ENCODE results near the gene LRRC1. TPM values are rescaled to one million over a fixed set of nuclear protein-coding genes. Genes with fewer than 3 reads are reported as not detected.

Gene LRRC1
- total RNA-seq (2021; fragmentation: NEBNext Ultra II Directional; extraction: Animal tissue kit (Norgen Biotek cat#: 25700)) (15.9 and 16.2 TPM in 2 replicates), polyA plus RNA-seq (2011; rRNA removed) (6.7 and 7.1 TPM in 2 replicates), polyA minus RNA-seq (2011; rRNA and poly(A)+ RNA removed) (9.9 and 10.3 TPM in 2 replicates)
- 9.2 TPM for polyA plus RNA-seq (2011; cell fraction: cytosol; rRNA removed)
- polyA plus RNA-seq (2011; cell fraction: nucleus; rRNA removed): 11.4 TPM
- 8.2 to 9.5 TPM (median 8.7 TPM) in 4 replicates for polyA plus RNA-seq (2012, experiment 1 of 2)
- 3.0 TPM for polyA plus RNA-seq (2012, experiment 2 of 2)
- polyA plus RNA-seq (2013, experiment 1 of 2): 10.0 TPM
- polyA plus RNA-seq (2013, experiment 2 of 2): 10.5 TPM
- 6.2 TPM for polyA minus RNA-seq (2011; cell fraction: cytosol; rRNA and poly(A)+ RNA removed)
- polyA minus RNA-seq (2011; cell fraction: nucleus; rRNA and poly(A)+ RNA removed): 14.3 TPM
- long read RNA-seq, experiment 1, partial matches to known transcripts: 2 of 10 reads
- long read RNA-seq, experiment 1, other reads (novel, unspliced or antisense): 4 of 10 reads
- long read RNA-seq, experiment 2, partial matches to known transcripts: 2 of 2 reads
- long read RNA-seq, experiment 2, other reads (novel, unspliced or antisense): 0 of 2 reads

DNA sequence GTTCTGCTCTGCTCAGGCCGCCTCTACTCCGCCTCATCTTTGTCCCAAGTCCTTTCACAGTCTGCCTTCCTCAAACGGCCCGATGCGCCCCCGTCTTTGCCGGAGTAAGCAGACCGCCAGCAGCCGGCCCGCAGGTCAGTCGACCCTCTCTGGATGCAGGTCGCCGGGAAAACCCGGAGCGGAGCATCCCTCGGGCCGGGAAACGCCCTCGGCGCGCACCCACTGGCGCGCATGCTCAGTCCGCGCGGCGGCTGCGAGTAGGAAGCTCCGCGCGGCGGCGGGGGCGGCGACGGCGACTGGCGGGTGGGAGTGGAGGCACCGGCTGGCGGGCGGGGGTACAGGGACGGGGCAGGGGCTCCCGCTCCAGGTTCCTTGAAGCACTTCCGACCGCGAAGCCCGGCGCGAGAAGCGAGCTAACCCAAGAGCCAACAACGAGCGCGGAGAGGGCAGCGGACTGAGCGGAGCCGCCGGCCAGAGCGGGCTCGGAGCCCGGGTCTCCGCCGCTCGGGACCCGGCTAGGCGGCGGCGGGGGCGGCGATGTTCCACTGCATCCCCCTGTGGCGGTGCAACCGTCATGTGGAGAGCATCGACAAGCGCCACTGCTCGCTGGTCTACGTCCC, at the start of gene LRRC1:
Gene LRRC1, plus strand, starts transcription at position 286 of the 620 bp plus-strand sequence. Its CDS starts 252 bp downstream, at position 538.
- Histone ChIP-seq H4K91ac (replicated peaks; ENCODE audit: insufficient read length, low read length) (peak within 1 kb of the TSS; percentile 46), H3K18ac (ENCODE audit: extremely low read depth, low read length) (peak within 1 kb of the TSS; percentile 88), H3K79me1 (ENCODE audit: low read depth, low read length) (peaks cover 10% of the 10 kb centered on the region), H2AFZ (ENCODE audit: low read length) (peak within 1 kb of the TSS; percentile 98), H3K56ac (replicated peaks; ENCODE audit: insufficient read length, low read depth, low read length) (peak within 1 kb of the TSS; percentile 38), H3K36me3 (ENCODE audit: control insufficient read depth in 2 of 4, insufficient read depth in 4 of 4, low read length in 3 of 4) (no peaks in the 10 kb centered on the region), H3K9ac (replicated peaks in 1 of 4; ENCODE audit: extremely low read depth in 1 of 4, low read depth in 3 of 4, low read length in 3 of 4) (peak within 1 kb of the TSS; percentile 61 to 91 (median 75)), H4K5ac (ENCODE audit: insufficient read length, low read depth, low read length) (peak within 1 kb of the TSS; percentile 57), H3K23ac (ENCODE audit: insufficient read length) (no peak within 1 kb of the TSS), H2BK12ac (ENCODE audit: low read depth, low read length) (peak within 1 kb of the TSS; percentile 77), H2BK120ac (replicated peaks; ENCODE audit: low read depth, low read length) (no peak within 1 kb of the TSS), H3K4me2 (ENCODE audit: insufficient read depth in 1 of 2, low read depth in 2 of 2, low read length in 2 of 2) (peak within 1 kb of the TSS; percentile 96 to 99), H3K9me3 (ENCODE audit: insufficient read depth in 2 of 2, low read depth in 1 of 2, low read length in 1 of 2) (no peaks in the 10 kb centered on the region), H3K4ac (replicated peaks; ENCODE audit: insufficient read length, low read depth, low read length) (no peak within 1 kb of the TSS), H3K79me2 (ENCODE audit: control insufficient read depth in 1 of 2, insufficient read depth in 2 of 2, low read length in 2 of 2) (peaks cover 0 to 34% of the 10 kb centered on the region in 2 experiments; a peak in 3 of 4 replicates), H3K4me1 (replicated peaks in 1 of 4; ENCODE audit: control insufficient read depth in 3 of 4, insufficient read depth in 4 of 4, low read length in 3 of 4) (peaks cover 0 to 6% (median 3%) of the 10 kb centered on the region in 4 experiments; a peak in 5 of 7 replicates), H2BK20ac (ENCODE audit: low read length) (no peak within 1 kb of the TSS; the same call in 1 of the 2 replicates), H2AK5ac (ENCODE audit: low read depth, low read length) (no peak within 1 kb of the TSS), H4K8ac (ENCODE audit: extremely low read depth, insufficient read depth, low read length) (peak within 1 kb of the TSS; percentile 81; the same call in 1 of the 2 replicates), H4K20me1 (replicated peaks in 1 of 2; ENCODE audit: control insufficient read depth in 1 of 2, insufficient read depth in 2 of 2, low read length in 2 of 2) (peaks cover 1 to 5% of the 10 kb centered on the region in 2 experiments), H3K27ac (ENCODE audit: low read depth, low read length) (peak within 1 kb of the TSS; percentile 50; the same call in 1 of the 2 replicates), H3K27me3 (replicated peaks in 1 of 4; ENCODE audit: control insufficient read depth in 3 of 4, extremely low read depth in 1 of 4, insufficient read depth in 3 of 4, low read length in 3 of 4) (peaks cover 0 to 6% (median 2%) of the 10 kb centered on the region in 4 experiments; a peak in 3 of 7 replicates), H3K4me3 (ENCODE audit: extremely low read depth in 1 of 4, insufficient read depth in 2 of 4, low read depth in 3 of 4, low read length in 4 of 4) (peak within 1 kb of the TSS; percentile 68 to 90 (median 88)), H3K14ac (ENCODE audit: insufficient read length) (no peak within 1 kb of the TSS), H2BK15ac (ENCODE audit: low read length) (peak within 1 kb of the TSS; percentile 63; the same call in 1 of the 2 replicates), H3K23me2 (ENCODE audit: low read depth, low read length) (peaks cover 25% of the 10 kb centered on the region), H2BK5ac (ENCODE audit: low read depth, low read length) (peak within 1 kb of the TSS; percentile 77; the same call in 1 of the 2 replicates)
- CTCF ChIA-PET (ENCODE audit: partially characterized antibody): interaction anchor here (0.6 to 6.1 kb wide), 6 partner anchors 11 to 174 kb away, joined by 3 to 52 read pairs (median 4); no protein-coding TSS in a partner anchor
- WGBS, 2 experiments (ENCODE audit: extremely low coverage in 1 of 2, insufficient coverage in 1 of 2, insufficient read length in 1 of 2, insufficient replicate concordance in 2 of 2, low coverage in 1 of 2, low lambda C conversion rate in 2 of 2, missing lambda C conversion rate in 1 of 2): 1% methylated on average over 58 of the region's 75 CpGs; no CpG with 5 or more reads in 1 of the 2 experiments
- DNase-seq (ENCODE audit: low read depth in 1 of 2, low spot score in 2 of 2) (peak; percentile 70 to 99), FAIRE-seq (no peak)
- POLR2A ChIA-PET (ENCODE audit: partially characterized antibody): interaction anchor here (0.6 to 2.4 kb wide), 16 partner anchors 9 to 344 kb away, joined by 3 to 10 read pairs (median 4); no protein-coding TSS in a partner anchor
- TF ChIP-seq SP4 (IDR thresholded peaks at IDR 0.05; ENCODE audit: low read length) (no peak), SRF (IDR thresholded peaks at IDR 0.05; ENCODE audit: low read depth, low read length) (no peak), NRF1 (IDR thresholded peaks at IDR 0.05; ENCODE audit: low read depth, low read length) (peak; percentile 52), SUZ12 (IDR thresholded peaks at IDR 0.05; ENCODE audit: low read length) (no peak), EGR1 (IDR thresholded peaks at IDR 0.05; ENCODE audit: borderline replicate concordance, low read depth, low read length) (peak; percentile 92), JUND (IDR thresholded peaks at IDR 0.05; ENCODE audit: low read length) (no peak), KDM4A (IDR thresholded peaks at IDR 0.05; ENCODE audit: low read depth, low read length, severe bottlenecking) (peak; percentile 53), ATF3 (IDR thresholded peaks at IDR 0.05; ENCODE audit: insufficient read depth, low read depth, low read length) (no peak), SIX5 (IDR thresholded peaks at IDR 0.05; ENCODE audit: low read depth, low read length) (no peak)
